A673 (cell line): ENCODE results near the gene CIP2A. TPM values are rescaled to one million over a fixed set of nuclear protein-coding genes. Genes with fewer than 3 reads are reported as not detected.

Experiments
- BruUV-seq: library from RNA; stranded (reverse); fragments of 400-500 nt; replicated peaks from 2 replicates; lab custom pipeline; 2021; lab: Mats Ljungman, UMichigan
- CTCF ChIA-PET: fragments of 300-600 bp; sonication (Branson Sonifier 250); formaldehyde crosslinking; loops from one replicate; lab custom pipeline; 2022; ENCODE audit warnings: antibody characterized with exemption; lab: Charles Lee
- POLR2A ChIA-PET: fragments of 300-600 bp; sonication (Branson Sonifier 250); formaldehyde crosslinking; loops from one replicate; lab custom pipeline; 2022; ENCODE audit warnings: antibody characterized with exemption; ENCODE audit not compliant: low non-redundant PET; lab: Charles Lee
- DNase-seq: peaks from one replicate; pipeline ENCODE4 v3.0.0-alpha.2; 2015; ENCODE audit warnings: low spot score
- H3K27ac ChIP-seq: fragments of 200-600 bp; sonication (generic); 2 replicates; pipeline ENCODE4 v1.5.1; 2016; ENCODE audit warnings: mixed run types, low read depth, mild to moderate bottlenecking, mixed read lengths, antibody characterized with exemption, low read length; ENCODE audit not compliant: poor library complexity, severe bottlenecking
- H3K27me3 ChIP-seq: fragments of 200-600 bp; sonication (generic); replicated peaks from 2 replicates; pipeline ENCODE4 v1.6.1; 2017; ENCODE audit warnings: mixed run types, low read depth, mild to moderate bottlenecking, mixed read lengths, antibody characterized with exemption, low read length; ENCODE audit not compliant: insufficient read depth, poor library complexity
- H3K36me3 ChIP-seq: fragments of 200-600 bp; sonication (generic); 2 replicates; pipeline ENCODE4 v1.6.1; 2016; ENCODE audit warnings: mixed run types, mild to moderate bottlenecking, mixed read lengths, antibody characterized with exemption, low read length; ENCODE audit not compliant: insufficient read depth, poor library complexity, severe bottlenecking
- H3K4me1 ChIP-seq: fragments of 200-600 bp; sonication (generic); 2 replicates; pipeline ENCODE4 v1.6.1; 2017; ENCODE audit warnings: mixed run types, mild to moderate bottlenecking, mixed read lengths, antibody characterized with exemption, low read length; ENCODE audit not compliant: insufficient read depth, poor library complexity, severe bottlenecking
- H3K4me3 ChIP-seq: fragments of 200-600 bp; sonication (generic); 2 replicates; pipeline ENCODE4 v1.5.1; 2016; ENCODE audit warnings: low read depth, mixed run types, mild to moderate bottlenecking, mixed read lengths, low read length; ENCODE audit not compliant: poor library complexity, severe bottlenecking
- H3K9me3 ChIP-seq: fragments of 200-600 bp; sonication (generic); 2 replicates; pipeline ENCODE4 v1.6.1; 2016; ENCODE audit warnings: mixed run types, low read depth, mild to moderate bottlenecking, mixed read lengths, antibody characterized with exemption, low read length; ENCODE audit not compliant: poor library complexity, severe bottlenecking
- EZH2 ChIP-seq: fragments of 200-600 bp; sonication (generic); IDR thresholded peaks from 2 replicates; pipeline ENCODE4 v1.6.1; 2017; ENCODE audit warnings: borderline replicate concordance, low read depth, mild to moderate bottlenecking, mixed read lengths, antibody characterized with exemption, low read length; ENCODE audit not compliant: poor library complexity, severe bottlenecking
- intact Hi-C: fragments of 100-400 bp; cut with micrococcal nuclease; formaldehyde crosslinking; loops from one replicate; pipeline ENCODE4 v1.10.0; 2022; ENCODE audit not compliant: unreplicated experiment
- total RNA-seq: library from RNA; stranded (reverse); gene quantifications from 2 replicates; pipeline ENCODE4 v1.2.3, GENCODE V29; 2021
- TF ChIP-seq, protein P1 (sequence below): fragments of 300-800, 200-600 bp; sonication (generic); conservative IDR thresholded peaks from 2 replicates; pipeline ENCODE4 v1.5.1; 2017; ENCODE audit warnings: low read depth, mild to moderate bottlenecking, antibody characterized with exemption, low read length, moderate library complexity, mixed read lengths

The CIP2A gene
- total RNA-seq, 1 experiment from 2014 or later = 68.4 TPM

DNA sequence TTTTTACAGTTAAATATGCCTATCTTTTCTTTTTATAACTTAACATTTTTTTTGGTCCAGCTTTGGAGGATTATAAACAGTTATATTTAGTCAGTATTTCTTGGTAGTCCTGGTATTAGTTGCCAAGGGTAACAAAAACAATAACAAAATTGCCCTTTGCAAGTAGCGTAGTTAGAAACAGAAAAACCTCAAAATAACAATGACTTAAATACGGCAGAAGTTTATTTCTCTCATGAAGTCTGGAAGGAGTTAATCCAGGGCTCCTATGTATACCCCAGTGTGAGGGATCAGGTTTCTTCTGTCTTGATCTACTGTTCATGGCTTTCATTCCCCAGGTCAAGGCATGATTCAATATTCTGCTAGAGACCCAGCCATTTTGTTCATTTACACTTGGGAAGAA, 64.7 kb downstream of the CIP2A start:
- BruUV-seq = no TSS peak
- TF ChIP-seq EZH2 = no peak
- TF ChIP-seq, protein P1, sequence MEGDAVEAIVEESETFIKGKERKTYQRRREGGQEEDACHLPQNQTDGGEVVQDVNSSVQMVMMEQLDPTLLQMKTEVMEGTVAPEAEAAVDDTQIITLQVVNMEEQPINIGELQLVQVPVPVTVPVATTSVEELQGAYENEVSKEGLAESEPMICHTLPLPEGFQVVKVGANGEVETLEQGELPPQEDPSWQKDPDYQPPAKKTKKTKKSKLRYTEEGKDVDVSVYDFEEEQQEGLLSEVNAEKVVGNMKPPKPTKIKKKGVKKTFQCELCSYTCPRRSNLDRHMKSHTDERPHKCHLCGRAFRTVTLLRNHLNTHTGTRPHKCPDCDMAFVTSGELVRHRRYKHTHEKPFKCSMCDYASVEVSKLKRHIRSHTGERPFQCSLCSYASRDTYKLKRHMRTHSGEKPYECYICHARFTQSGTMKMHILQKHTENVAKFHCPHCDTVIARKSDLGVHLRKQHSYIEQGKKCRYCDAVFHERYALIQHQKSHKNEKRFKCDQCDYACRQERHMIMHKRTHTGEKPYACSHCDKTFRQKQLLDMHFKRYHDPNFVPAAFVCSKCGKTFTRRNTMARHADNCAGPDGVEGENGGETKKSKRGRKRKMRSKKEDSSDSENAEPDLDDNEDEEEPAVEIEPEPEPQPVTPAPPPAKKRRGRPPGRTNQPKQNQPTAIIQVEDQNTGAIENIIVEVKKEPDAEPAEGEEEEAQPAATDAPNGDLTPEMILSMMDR = no peak
- Histone ChIP-seq H3K27me3 (no peaks in the 10 kb centered on the region), H3K4me1 (no peaks in the 10 kb centered on the region), H3K4me3 (no peak overlapping the region), H3K36me3 (no peaks in the 10 kb centered on the region), H3K9me3 (no peaks in the 10 kb centered on the region), H3K27ac (no peak overlapping the region)
- no peak for DNase-seq
- ChIA-PET POLR2A (no interaction called here), CTCF (no interaction called here)
- intact Hi-C loops = no loop called here

GRCh38 chr3:108518895-108519294, 70.3 kb downstream of the CIP2A start:
- no peak overlapping the region for H3K4me3 ChIP-seq
- H3K4me1 ChIP-seq = no peaks in the 10 kb centered on the region
- no peaks in the 10 kb centered on the region for H3K27me3 ChIP-seq
- no peaks in the 10 kb centered on the region for H3K9me3 ChIP-seq
- no peaks in the 10 kb centered on the region for H3K36me3 ChIP-seq
- TF ChIP-seq, protein P1 = no peak
- H3K27ac ChIP-seq = no peak overlapping the region
- no peak for DNase-seq
- ChIA-PET CTCF (no interaction called here), POLR2A (no interaction called here)
- intact Hi-C loops = no loop called here
- no TSS peak for BruUV-seq

DNA sequence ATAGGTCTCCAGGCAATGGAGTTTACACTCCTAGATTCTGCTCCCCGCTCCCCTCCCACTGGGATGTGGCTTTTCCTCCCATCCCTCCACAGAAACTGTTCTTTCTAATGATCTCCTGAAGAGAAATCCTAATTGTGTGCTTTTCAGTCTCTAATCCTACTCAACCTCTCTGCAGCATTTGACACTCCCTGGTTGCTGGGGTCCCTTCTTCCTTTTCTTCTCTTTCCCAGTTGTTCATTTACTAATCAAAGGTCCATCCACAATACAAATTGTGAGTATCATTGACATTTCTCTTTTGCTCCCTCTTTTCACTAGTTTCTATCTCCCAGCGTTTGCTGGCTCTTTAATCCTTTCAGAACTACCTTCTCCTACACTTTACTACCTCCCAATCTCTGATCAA, 72.4 kb downstream of the CIP2A start:
- no peak overlapping the region for H3K27ac ChIP-seq
- POLR2A ChIA-PET = no interaction called here
- intact Hi-C loops = no loop called here

More for the DNA sequence above, 72.4 kb downstream of the CIP2A start:
- no TSS peak for BruUV-seq
- Histone ChIP-seq H3K4me1 (no peaks in the 10 kb centered on the region), H3K4me3 (no peak overlapping the region), H3K9me3 (no peaks in the 10 kb centered on the region), H3K36me3 (no peaks in the 10 kb centered on the region), H3K27me3 (no peaks in the 10 kb centered on the region)
- CTCF ChIA-PET = no interaction called here
- no peak for DNase-seq
- no peak for TF ChIP-seq EZH2
- TF ChIP-seq, protein P1 = no peak
